ENCODE data around the gene EEF1AKMT4.

EEF1AKMT4 gene

GRCh38 chr3:184249412-184250166 is at the start of gene EEF1AKMT4:
EEF1AKMT4 (plus strand) TSS chr3:184249672; CDS start chr3:184249695, 23 bp downstream.
- peak; percentile 88 for DNase-seq (ENCODE audit: low read depth)

GRCh38 chr3:184200825-184201224 is 48.6 kb upstream of the EEF1AKMT4 start:
- DNase-seq (ENCODE audit: low read depth), result no peak

GRCh38 chr3:184203526-184203925 is 45.9 kb upstream of the EEF1AKMT4 start:
- DNase-seq (ENCODE audit: low read depth), result no peak

DNA sequence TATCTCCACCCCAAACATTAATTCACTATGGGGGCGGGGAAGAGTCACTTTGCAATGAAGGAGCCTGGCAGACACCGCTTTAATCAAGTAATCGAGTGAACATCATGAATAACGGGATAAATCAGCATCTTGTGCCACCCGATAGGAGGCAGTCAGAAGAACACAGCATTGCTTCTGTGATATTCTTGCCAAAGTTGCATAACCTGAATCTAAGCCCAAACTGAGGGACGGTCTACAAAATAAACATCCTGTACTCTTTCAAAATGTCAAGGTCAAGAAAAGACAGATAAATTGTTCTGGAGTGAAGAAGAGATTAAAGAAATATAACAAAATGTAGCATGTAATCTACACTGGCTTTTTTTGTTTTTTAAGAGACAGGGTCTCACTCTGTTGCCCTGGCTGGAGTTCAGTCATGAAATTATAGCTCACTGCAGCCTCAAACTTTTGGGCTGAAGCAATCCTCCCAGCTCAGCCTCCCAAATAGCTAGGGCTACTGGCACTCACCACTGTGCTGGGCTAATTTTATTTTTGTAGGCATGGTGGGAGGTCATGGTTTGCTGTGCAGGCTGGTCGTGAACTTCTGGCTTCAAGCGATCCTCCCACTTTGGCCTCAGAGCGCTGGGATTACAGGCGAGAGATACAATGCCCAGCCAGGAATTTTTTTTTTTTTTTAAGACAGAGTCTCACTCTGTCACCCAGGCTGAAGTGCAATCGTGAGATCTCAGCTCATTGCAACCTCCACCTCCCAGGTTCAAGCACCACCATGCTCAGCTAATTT is 40.1 kb upstream of the EEF1AKMT4 start:
- DNase-seq (ENCODE audit: low read depth), result no peak

GRCh38 chr3:184211297-184211696 is 38.2 kb upstream of the EEF1AKMT4 start:
- DNase-seq (ENCODE audit: low read depth), result no peak

GRCh38 chr3:184211718-184212117 is 37.8 kb upstream of the EEF1AKMT4 start:
- no peak for DNase-seq (ENCODE audit: low read depth)

GRCh38 chr3:184218814-184219213 is 30.7 kb upstream of the EEF1AKMT4 start:
- no peak for DNase-seq (ENCODE audit: low read depth)

- no peak for DNase-seq (ENCODE audit: low read depth)
Measured at GRCh38 chr3:184222521-184222920, 27.0 kb upstream of the EEF1AKMT4 start.

- no peak for DNase-seq (ENCODE audit: low read depth)
Measured at GRCh38 chr3:184223946-184224345, 25.5 kb upstream of the EEF1AKMT4 start.

GRCh38 chr3:184227481-184227935 is 22.0 kb upstream of the EEF1AKMT4 start:
- peak; percentile 42 for DNase-seq (ENCODE audit: low read depth)

DNA sequence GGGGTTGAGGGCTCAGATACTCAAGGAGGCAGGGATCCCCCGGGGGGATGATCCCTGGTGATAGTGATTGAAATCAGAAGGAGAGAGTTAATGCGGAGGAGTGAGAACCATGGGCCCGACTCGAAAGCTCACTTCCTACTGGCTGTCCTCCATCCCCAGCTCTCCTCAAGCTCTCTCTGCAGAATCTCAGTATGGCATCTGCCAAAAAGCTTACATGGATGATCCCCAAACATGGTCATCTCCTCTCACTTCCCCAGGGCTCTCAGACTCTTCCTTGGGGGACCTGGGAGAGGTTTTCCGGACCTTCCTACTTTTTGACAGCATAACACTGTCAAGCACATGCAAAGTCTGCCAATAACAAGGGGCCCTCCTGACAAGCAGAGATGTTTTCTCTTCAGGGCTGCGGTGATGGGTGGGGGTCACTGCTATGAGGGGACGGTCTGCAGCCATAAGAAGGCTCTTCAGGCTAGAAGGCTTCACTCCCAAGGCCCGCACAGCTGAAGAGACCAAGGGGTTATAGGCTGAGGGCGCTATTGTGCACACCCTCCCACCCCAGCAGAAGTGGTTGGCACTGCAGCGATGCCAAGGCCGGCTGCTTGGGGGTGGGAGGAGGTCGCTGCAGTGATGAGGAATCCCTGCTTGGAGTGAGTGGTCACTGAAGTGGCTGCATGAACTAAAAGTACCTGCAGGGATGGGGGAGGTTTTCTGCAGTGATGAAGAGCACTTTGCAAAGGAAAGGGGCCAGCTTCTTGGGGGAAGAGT is 20.9 kb upstream of the EEF1AKMT4 start:
- no peak for DNase-seq (ENCODE audit: low read depth)

- peak; percentile 52 for DNase-seq (ENCODE audit: low read depth)
Measured at GRCh38 chr3:184229394-184230080, 19.9 kb upstream of the EEF1AKMT4 start, which contains the start of gene VWA5B2. VWA5B2 (plus strand) TSS chr3:184229585; CDS start chr3:184230529, 944 bp downstream.

DNA sequence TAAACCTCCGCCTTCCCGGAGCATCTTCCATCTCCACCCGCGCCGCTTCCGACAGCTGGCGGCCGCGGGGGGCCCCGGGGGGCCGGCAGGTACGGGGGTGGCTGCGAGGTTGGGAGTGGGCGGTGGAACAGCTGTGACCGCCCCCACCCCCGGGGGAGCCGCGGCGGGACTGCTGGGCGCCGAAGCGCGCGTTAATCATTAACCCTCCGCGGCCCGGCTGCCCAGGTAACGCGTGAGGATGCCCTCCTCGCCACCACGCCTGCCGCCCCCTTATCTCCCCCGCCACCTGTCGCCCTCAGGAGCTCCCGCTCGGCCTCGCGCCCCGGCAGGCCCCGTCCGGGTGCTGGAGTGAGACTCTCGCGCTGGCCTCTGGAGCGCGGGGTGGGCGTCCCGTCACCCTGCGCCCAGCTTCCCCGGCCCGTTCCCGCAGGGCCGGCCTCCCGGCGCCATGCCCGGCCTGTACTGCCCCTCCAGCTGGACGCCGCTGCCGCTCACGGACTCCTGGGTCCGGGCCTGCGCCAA is 19.3 kb upstream of the EEF1AKMT4 start:
- DNase-seq (ENCODE audit: low read depth), result no peak

DNA sequence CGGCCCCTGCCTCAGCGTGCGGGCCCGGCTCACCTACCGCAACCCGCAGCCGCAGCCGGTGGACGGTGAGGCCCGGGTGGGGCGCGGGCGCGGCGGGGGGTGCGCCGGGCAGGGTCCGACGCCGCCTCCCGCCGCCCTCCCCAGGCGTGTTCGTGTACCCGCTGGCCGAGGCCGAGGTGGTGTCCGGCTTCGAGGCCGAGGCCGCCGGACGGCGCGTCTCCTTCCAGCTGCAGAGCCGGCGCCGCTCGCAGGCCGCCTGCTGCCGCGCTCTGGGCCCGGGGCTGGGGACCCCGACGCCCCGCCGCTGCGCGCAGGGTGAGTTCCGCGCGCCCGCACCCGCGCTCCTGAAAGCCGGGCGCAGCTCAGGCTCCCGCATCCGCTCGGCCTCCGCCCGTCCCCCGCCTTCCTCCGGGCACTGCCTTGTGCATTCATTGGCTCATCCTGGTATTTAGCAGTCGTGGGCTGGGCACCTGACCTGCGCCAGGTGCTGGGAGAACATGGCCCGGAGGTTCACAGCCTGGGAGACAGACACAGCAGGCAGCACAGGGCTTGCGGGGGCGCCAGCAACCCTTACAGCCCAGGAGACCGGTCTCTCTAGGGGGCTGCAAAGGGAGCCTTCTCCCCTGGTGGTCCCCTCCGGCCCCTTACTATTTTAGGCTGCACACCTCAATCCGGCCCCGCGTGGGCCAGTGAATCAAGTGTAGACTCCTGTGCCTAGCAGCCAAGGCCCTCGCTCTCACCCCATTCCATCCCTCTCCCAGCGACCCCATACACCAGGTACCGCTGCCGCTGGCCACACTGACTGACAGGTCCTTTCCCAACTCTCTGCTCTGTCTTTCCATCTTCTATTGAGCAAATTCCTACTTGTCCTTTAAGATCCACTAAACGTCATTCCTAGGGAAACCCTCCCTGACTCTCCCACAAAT is 18.6 kb upstream of the EEF1AKMT4 start:
- DNase-seq (ENCODE audit: low read depth), result no peak

GRCh38 chr3:184231671-184232070 is 17.8 kb upstream of the EEF1AKMT4 start:
- DNase-seq (ENCODE audit: low read depth), result no peak

GRCh38 chr3:184233127-184233843 is 16.2 kb upstream of the EEF1AKMT4 start:
- no peak for DNase-seq (ENCODE audit: low read depth)

- DNase-seq (ENCODE audit: low read depth), result no peak
Measured at GRCh38 chr3:184234224-184234623, 15.2 kb upstream of the EEF1AKMT4 start.

DNA sequence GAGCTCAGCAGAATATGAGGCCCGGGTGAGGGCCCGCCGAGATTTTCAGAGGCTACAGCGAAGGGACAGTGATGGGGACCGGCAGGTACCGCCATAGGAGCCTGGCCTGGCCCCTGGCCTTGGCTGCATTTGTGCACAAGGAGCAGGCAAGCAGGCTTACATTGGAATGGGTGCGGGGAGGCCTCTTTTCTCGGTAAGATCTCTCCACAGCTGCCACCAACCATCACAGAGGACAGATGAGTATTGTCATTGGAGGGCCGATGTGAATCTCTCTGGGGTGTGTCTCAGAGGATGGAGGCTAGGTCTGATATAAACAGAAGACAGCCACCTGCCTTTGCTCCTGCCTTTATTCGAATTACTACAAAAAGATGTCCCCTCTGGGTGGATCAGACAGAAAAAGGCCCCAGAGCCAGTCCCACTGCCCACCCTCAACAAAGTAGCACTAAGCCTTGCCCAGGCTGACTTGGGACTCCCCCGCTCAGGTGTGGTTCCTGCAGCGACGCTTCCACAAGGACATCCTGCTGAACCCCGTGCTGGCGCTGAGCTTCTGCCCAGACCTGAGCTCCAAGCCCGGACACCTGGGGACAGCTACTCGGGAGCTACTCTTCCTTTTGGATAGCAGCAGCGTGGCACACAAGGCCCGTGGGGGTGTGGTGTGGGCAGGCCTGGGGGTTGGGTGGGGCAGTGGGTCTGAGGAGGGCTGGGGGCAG is 14.6 kb upstream of the EEF1AKMT4 start:
- no peak for DNase-seq (ENCODE audit: low read depth)
